Measurements from ENCODE around the gene PTPN1. TPM values are rescaled to one million over a fixed set of nuclear protein-coding genes. Genes with fewer than 3 reads are reported as not detected.

Gene PTPN1
- total RNA-seq, 1 donor from 2014 or later, result 38.1 TPM

DNA sequence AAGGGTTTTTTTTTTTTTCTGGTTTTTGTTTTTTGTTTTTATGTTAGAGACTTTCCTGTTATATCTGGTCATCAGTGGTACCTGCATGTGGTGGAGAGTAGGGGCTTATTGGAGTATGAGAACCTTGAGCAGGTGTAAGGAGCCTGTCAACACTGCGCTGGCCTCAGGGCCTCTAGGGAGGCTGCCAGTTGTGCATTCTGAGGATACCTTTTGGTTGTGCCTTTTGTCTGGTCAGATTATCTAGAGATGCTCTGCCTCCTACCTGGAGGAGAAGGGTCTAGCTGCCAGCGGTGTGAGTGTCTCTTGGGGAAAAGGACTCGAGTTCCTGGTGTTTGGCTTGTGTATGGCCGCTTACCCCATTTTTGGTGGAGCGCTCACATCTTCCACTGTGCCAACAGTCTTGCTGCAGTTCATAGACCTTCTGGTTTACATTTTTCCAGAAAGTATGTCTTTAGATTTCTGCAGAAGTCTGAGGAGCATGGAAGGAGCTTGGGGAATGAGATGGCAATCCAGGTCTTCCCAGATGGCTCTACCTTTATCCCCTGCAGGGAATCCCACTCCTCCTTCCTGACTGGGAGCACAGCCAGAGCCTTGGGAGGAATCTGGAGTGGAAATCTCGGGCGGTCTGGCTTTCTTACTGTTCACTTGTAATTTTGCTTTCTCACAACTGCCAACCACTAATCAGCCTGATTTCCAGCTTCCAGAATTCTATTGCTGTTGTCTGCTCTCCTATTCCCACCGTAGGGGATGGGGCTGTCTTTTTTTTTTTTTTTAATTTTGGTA lies 49.9 kb downstream of the PTPN1 start:
- Mint-ChIP-seq H3K4me3 (no peak overlapping the region), H3K4me1 (peaks cover 25% of the 10 kb centered on the region), H3K36me3 (peaks cover 18% of the 10 kb centered on the region), H3K9me3 (peaks cover 4% of the 10 kb centered on the region), H3K27ac (no peak overlapping the region), H3K27me3 (ENCODE audit: insufficient read depth, low read depth) (peaks cover 2% of the 10 kb centered on the region)
- Histone ChIP-seq H3K36me3 (no peaks in the 10 kb centered on the region), H3K79me2 (ENCODE audit: low read depth) (peaks cover 19% of the 10 kb centered on the region), H3K9me3 (ENCODE audit: low read depth) (no peaks in the 10 kb centered on the region), H2AFZ (replicated peaks) (no peak overlapping the region), H3K27ac (no peak overlapping the region), H3F3A (ENCODE audit: low read depth) (no peaks in the 10 kb centered on the region), H3K27me3 (no peaks in the 10 kb centered on the region), H3K9ac (no peak overlapping the region), H4K20me1 (ENCODE audit: low read depth) (no peaks in the 10 kb centered on the region), H3K4me3 (no peak overlapping the region), H3K4me2 (no peak overlapping the region), H3K4me1 (no peaks in the 10 kb centered on the region)
- no peak for DNase-seq (ENCODE audit: low spot score)
- no peak for TF ChIP-seq EZH2phosphoT487 (IDR thresholded peaks at IDR 0.05)
- no peak for TF ChIP-seq CTCF (IDR thresholded peaks at IDR 0.05)
- no peak for TF ChIP-seq EZH2 (IDR thresholded peaks at IDR 0.05)

DNA sequence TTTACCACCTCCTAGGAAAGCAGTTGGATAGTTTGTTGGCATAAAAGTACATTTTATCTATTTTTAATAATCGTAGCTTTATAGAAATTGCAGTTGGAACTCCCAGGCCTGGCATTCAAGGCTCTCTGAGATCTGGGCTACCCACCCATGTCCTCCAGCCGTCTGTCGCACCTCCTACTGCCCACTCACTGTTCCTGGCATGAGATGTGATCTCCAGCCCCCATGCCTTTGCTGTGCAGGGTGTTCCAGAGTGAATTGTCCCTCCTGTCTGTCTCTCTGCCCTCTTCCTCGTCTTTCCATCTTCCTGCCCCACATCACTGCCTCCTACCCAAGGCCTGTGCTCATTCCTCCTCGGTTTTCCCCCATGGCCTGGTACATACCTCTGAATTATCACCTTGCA lies 50.7 kb downstream of the PTPN1 start:
- Mint-ChIP-seq H3K27me3 (ENCODE audit: insufficient read depth, low read depth) (peaks cover 2% of the 10 kb centered on the region), H3K36me3 (peaks cover 20% of the 10 kb centered on the region), H3K9me3 (peaks cover 4% of the 10 kb centered on the region), H3K27ac (peak overlapping the region; percentile 12), H3K4me3 (no peak overlapping the region), H3K4me1 (peaks cover 27% of the 10 kb centered on the region)
- TF ChIP-seq EZH2 (IDR thresholded peaks at IDR 0.05) (no peak), EZH2phosphoT487 (IDR thresholded peaks at IDR 0.05) (no peak), CTCF (IDR thresholded peaks at IDR 0.05) (no peak)
- Histone ChIP-seq H3F3A (ENCODE audit: low read depth) (no peaks in the 10 kb centered on the region), H3K79me2 (ENCODE audit: low read depth) (peaks cover 17% of the 10 kb centered on the region), H3K27ac (no peak overlapping the region), H3K4me3 (no peak overlapping the region), H4K20me1 (ENCODE audit: low read depth) (no peaks in the 10 kb centered on the region), H3K4me1 (no peaks in the 10 kb centered on the region), H3K9me3 (ENCODE audit: low read depth) (no peaks in the 10 kb centered on the region), H2AFZ (replicated peaks) (no peak overlapping the region), H3K4me2 (no peak overlapping the region), H3K9ac (no peak overlapping the region), H3K36me3 (no peaks in the 10 kb centered on the region), H3K27me3 (no peaks in the 10 kb centered on the region)
- DNase-seq (ENCODE audit: low spot score), result no peak

- TF ChIP-seq CTCF (IDR thresholded peaks at IDR 0.05) (no peak), EZH2phosphoT487 (IDR thresholded peaks at IDR 0.05) (no peak), EZH2 (IDR thresholded peaks at IDR 0.05) (no peak)
- no peak overlapping the region for H3K4me3 ChIP-seq
- H3K4me1 ChIP-seq, result no peaks in the 10 kb centered on the region
- peaks cover 16% of the 10 kb centered on the region for H3K79me2 ChIP-seq (ENCODE audit: low read depth)
- H3K36me3 ChIP-seq, result no peaks in the 10 kb centered on the region
- peaks cover 2% of the 10 kb centered on the region for H3K27me3 Mint-ChIP-seq (ENCODE audit: insufficient read depth, low read depth)
- H3K9ac ChIP-seq, result no peak overlapping the region
- H3K27ac Mint-ChIP-seq, result peak overlapping the region; percentile 12
- no peaks in the 10 kb centered on the region for H4K20me1 ChIP-seq (ENCODE audit: low read depth)
- DNase-seq (ENCODE audit: low spot score), result no peak
- H3K27me3 ChIP-seq, result no peaks in the 10 kb centered on the region
- peaks cover 27% of the 10 kb centered on the region for H3K4me1 Mint-ChIP-seq
- H3K36me3 Mint-ChIP-seq, result peaks cover 24% of the 10 kb centered on the region
- no peak overlapping the region for H3K4me2 ChIP-seq
- H3K4me3 Mint-ChIP-seq, result no peak overlapping the region
- H3K9me3 ChIP-seq (ENCODE audit: low read depth), result no peaks in the 10 kb centered on the region
- H3F3A ChIP-seq (ENCODE audit: low read depth), result no peaks in the 10 kb centered on the region
- H3K9me3 Mint-ChIP-seq, result peaks cover 4% of the 10 kb centered on the region
- no peak overlapping the region for H3K27ac ChIP-seq
- H2AFZ ChIP-seq (replicated peaks), result no peak overlapping the region
These were observed 51.3 kb downstream of the PTPN1 start for GRCh38 chr20:50561379-50562078.

Measured in neural progenitor cell (in vitro differentiated cells).